Stimulated activated naive CD8-positive, alpha-beta T cell treated with anti-CD3 and anti-CD28 coated beads, Interleukin-15, Interleukin-2, amounts not matched to agents 100 ng/mL and 50 ng/mL, for 24 hours (primary cell): ENCODE results near the gene KIF13A.
"Not testable (repeated sequence)": the region's sequence is repeated elsewhere in the genome, so short reads cannot be mapped to it uniquely, and the experiment has no call there.

Experiments
- H3K27ac Mint-ChIP-seq: one replicate; pipeline ENCODE4 v1.8.0; 2021; ENCODE audit warnings: mild to moderate bottlenecking, mixed read lengths
- H3K27me3 Mint-ChIP-seq: one replicate; pipeline ENCODE4 v1.8.0; 2021; ENCODE audit warnings: mixed read lengths
- H3K36me3 Mint-ChIP-seq: one replicate; pipeline ENCODE4 v1.8.0; 2021; ENCODE audit warnings: low read depth, mixed read lengths
- H3K4me1 Mint-ChIP-seq: one replicate; pipeline ENCODE4 v1.8.0; 2021; ENCODE audit warnings: low read depth, mixed read lengths
- H3K4me3 Mint-ChIP-seq: one replicate; pipeline ENCODE4 v1.8.0; 2021; ENCODE audit warnings: mild to moderate bottlenecking, mixed read lengths
- H3K9me3 Mint-ChIP-seq: one replicate; pipeline ENCODE4 v1.8.0; 2021; ENCODE audit warnings: mixed read lengths

Gene KIF13A

GRCh38 chr6:17859846-17860245 lies 127.6 kb downstream of the KIF13A start:
- no peak overlapping the region for H3K27ac Mint-ChIP-seq
- H3K9me3 Mint-ChIP-seq = no peaks in the 10 kb centered on the region
- H3K27me3 Mint-ChIP-seq = peaks cover 4% of the 10 kb centered on the region
- H3K4me3 Mint-ChIP-seq = no peak overlapping the region
- no peaks in the 10 kb centered on the region for H3K4me1 Mint-ChIP-seq
- H3K36me3 Mint-ChIP-seq = no peaks in the 10 kb centered on the region

GRCh38 chr6:17858584-17858983 lies 128.9 kb downstream of the KIF13A start:
- no peak overlapping the region for H3K27ac Mint-ChIP-seq
- no peaks in the 10 kb centered on the region for H3K36me3 Mint-ChIP-seq

GRCh38 chr6:17857188-17857587 lies 130.2 kb downstream of the KIF13A start:
- H3K4me3 Mint-ChIP-seq, H3K4me1 Mint-ChIP-seq, H3K27ac Mint-ChIP-seq, H3K9me3 Mint-ChIP-seq, H3K27me3 Mint-ChIP-seq, H3K36me3 Mint-ChIP-seq: not testable (repeated sequence)

More at GRCh38 chr6:17858584-17858983, 128.9 kb downstream of the KIF13A start:
- Mint-ChIP-seq H3K9me3 (no peaks in the 10 kb centered on the region), H3K4me1 (no peaks in the 10 kb centered on the region), H3K27me3 (peaks cover 1% of the 10 kb centered on the region), H3K4me3 (no peak overlapping the region)

- Mint-ChIP-seq H3K27ac (no peak overlapping the region), H3K9me3 (no peaks in the 10 kb centered on the region), H3K4me1 (no peaks in the 10 kb centered on the region), H3K4me3 (no peak overlapping the region), H3K27me3 (no peaks in the 10 kb centered on the region), H3K36me3 (no peaks in the 10 kb centered on the region)
Observed at GRCh38 chr6:17856306-17856705, 131.1 kb downstream of the KIF13A start.

GRCh38 chr6:17855381-17855780 lies 132.1 kb downstream of the KIF13A start:
- H3K4me1 Mint-ChIP-seq = no peaks in the 10 kb centered on the region
- no peaks in the 10 kb centered on the region for H3K9me3 Mint-ChIP-seq
- no peak overlapping the region for H3K4me3 Mint-ChIP-seq
- H3K27ac Mint-ChIP-seq = no peak overlapping the region
- H3K27me3 Mint-ChIP-seq = no peaks in the 10 kb centered on the region
- H3K36me3 Mint-ChIP-seq = no peaks in the 10 kb centered on the region

GRCh38 chr6:17853533-17853932 lies 133.9 kb downstream of the KIF13A start:
- Mint-ChIP-seq H3K4me1 (no peaks in the 10 kb centered on the region), H3K36me3 (no peaks in the 10 kb centered on the region), H3K27ac (no peak overlapping the region), H3K4me3 (no peak overlapping the region), H3K9me3 (no peaks in the 10 kb centered on the region), H3K27me3 (no peaks in the 10 kb centered on the region)

- H3K4me1 Mint-ChIP-seq = no peaks in the 10 kb centered on the region
- H3K36me3 Mint-ChIP-seq = no peaks in the 10 kb centered on the region
- no peak overlapping the region for H3K4me3 Mint-ChIP-seq
- H3K27me3 Mint-ChIP-seq = peaks cover 3% of the 10 kb centered on the region
- H3K27ac Mint-ChIP-seq = no peak overlapping the region
- H3K9me3 Mint-ChIP-seq = no peaks in the 10 kb centered on the region
Observed at GRCh38 chr6:17851720-17852161, 135.7 kb downstream of the KIF13A start.

GRCh38 chr6:17851001-17851719 lies 136.3 kb downstream of the KIF13A start:
- H3K9me3 Mint-ChIP-seq = no peaks in the 10 kb centered on the region
- peaks cover 3% of the 10 kb centered on the region for H3K27me3 Mint-ChIP-seq
- no peak overlapping the region for H3K27ac Mint-ChIP-seq
- H3K4me3 Mint-ChIP-seq = no peak overlapping the region
- H3K4me1 Mint-ChIP-seq = no peaks in the 10 kb centered on the region
- no peaks in the 10 kb centered on the region for H3K36me3 Mint-ChIP-seq

GRCh38 chr6:17850281-17850680 lies 137.2 kb downstream of the KIF13A start:
- H3K36me3 Mint-ChIP-seq = no peaks in the 10 kb centered on the region
- no peaks in the 10 kb centered on the region for H3K9me3 Mint-ChIP-seq
- no peak overlapping the region for H3K27ac Mint-ChIP-seq
- no peaks in the 10 kb centered on the region for H3K4me1 Mint-ChIP-seq
- H3K4me3 Mint-ChIP-seq = no peak overlapping the region
- peaks cover 3% of the 10 kb centered on the region for H3K27me3 Mint-ChIP-seq

- Mint-ChIP-seq H3K36me3 (no peaks in the 10 kb centered on the region), H3K4me1 (no peaks in the 10 kb centered on the region), H3K27ac (no peak overlapping the region), H3K4me3 (no peak overlapping the region), H3K27me3 (peaks cover 3% of the 10 kb centered on the region), H3K9me3 (no peaks in the 10 kb centered on the region)
Observed at GRCh38 chr6:17847203-17847760, 140.2 kb downstream of the KIF13A start.

- H3K27me3 Mint-ChIP-seq = peaks cover 3% of the 10 kb centered on the region
- no peaks in the 10 kb centered on the region for H3K36me3 Mint-ChIP-seq
- H3K9me3 Mint-ChIP-seq = no peaks in the 10 kb centered on the region
- H3K27ac Mint-ChIP-seq = no peak overlapping the region
- H3K4me3 Mint-ChIP-seq = no peak overlapping the region
- no peaks in the 10 kb centered on the region for H3K4me1 Mint-ChIP-seq
Observed at GRCh38 chr6:17846762-17847161, 140.7 kb downstream of the KIF13A start.

- no peaks in the 10 kb centered on the region for H3K4me1 Mint-ChIP-seq
- H3K9me3 Mint-ChIP-seq = no peaks in the 10 kb centered on the region
- no peak overlapping the region for H3K4me3 Mint-ChIP-seq
- no peaks in the 10 kb centered on the region for H3K36me3 Mint-ChIP-seq
- no peak overlapping the region for H3K27ac Mint-ChIP-seq
- H3K27me3 Mint-ChIP-seq = peaks cover 3% of the 10 kb centered on the region
Observed at GRCh38 chr6:17845598-17845997, 141.8 kb downstream of the KIF13A start.

- H3K27me3 Mint-ChIP-seq, H3K4me3 Mint-ChIP-seq, H3K27ac Mint-ChIP-seq, H3K36me3 Mint-ChIP-seq, H3K9me3 Mint-ChIP-seq, H3K4me1 Mint-ChIP-seq: not testable (repeated sequence)
Observed at GRCh38 chr6:17844967-17845366, 142.5 kb downstream of the KIF13A start.

GRCh38 chr6:17842934-17843821 lies 144.3 kb downstream of the KIF13A start:
- no peak overlapping the region for H3K4me3 Mint-ChIP-seq
- no peaks in the 10 kb centered on the region for H3K4me1 Mint-ChIP-seq
- H3K27me3 Mint-ChIP-seq = peaks cover 2% of the 10 kb centered on the region
- H3K27ac Mint-ChIP-seq = no peak overlapping the region
- H3K36me3 Mint-ChIP-seq = no peaks in the 10 kb centered on the region
- no peaks in the 10 kb centered on the region for H3K9me3 Mint-ChIP-seq
